K562 (cell line): Measurements from ENCODE around the gene TUBA1A.

ENCODE experiments used
- ATF7 ChIP-seq: fragments of 450-650 bp; IDR thresholded peaks from 2 replicates; pipeline ENCODE4 v1.7.1; 2014; ENCODE audit warnings: mild to moderate bottlenecking, moderate library complexity
- CEBPB ChIP-seq: fragments of 450-650 bp; IDR thresholded peaks from 2 replicates; pipeline ENCODE4 v1.6.1; 2016; ENCODE audit warnings: missing genetic modification characterization, missing compliant biosample characterization
- CHD1 ChIP-seq: fragments of 200-600 bp; sonication (generic); IDR thresholded peaks from one replicate; pipeline ENCODE4 v1.6.1; 2012; ENCODE audit warnings: mild to moderate bottlenecking, moderate library complexity, low read length, inconsistent platforms
- E2F6 ChIP-seq, 2 experiments: IDR thresholded peaks; 2 replicates each; pipeline ENCODE4 v1.6.1; 2011; ENCODE audit warnings: borderline replicate concordance in 1 of 2, control low read depth in 1 of 2, low read depth in 1 of 2, low read length in 1 of 2, mild to moderate bottlenecking in 1 of 2, mixed read lengths in 1 of 2, moderate library complexity in 1 of 2; ENCODE audit not compliant: insufficient read depth in 1 of 2, insufficient read length in 1 of 2, poor library complexity in 1 of 2, severe bottlenecking in 1 of 2; ENCODE audit errors: extremely low read depth in 1 of 2
- GATA2 ChIP-seq: sonication (generic); formaldehyde crosslinking; IDR thresholded peaks from 2 replicates; pipeline ENCODE4 v1.4.0; 2020; ENCODE audit warnings: mild to moderate bottlenecking, missing genetic modification reagents
- MAZ ChIP-seq, 2 experiments: fragments of 450-650 bp in 1 of 2; sonication (generic) in 1 of 2; formaldehyde crosslinking; IDR thresholded peaks in 1 of 2; conservative IDR thresholded peaks in 1 of 2; 2 replicates each; pipeline versions ENCODE4 v1.4.0 to v1.5.0; 2020; ENCODE audit warnings: mild to moderate bottlenecking in 1 of 2, missing genetic modification reagents in 1 of 2
- NR2C2 ChIP-seq, 2 experiments: fragments of 200-800 bp in 1 of 2; sonication (Bioruptor generic) in 1 of 2; sonication (generic) in 1 of 2; formaldehyde crosslinking in 1 of 2; IDR thresholded peaks; 2 replicates each; pipeline versions ENCODE4 v1.6.1 to v1.8.0; 2016 to 2022; ENCODE audit warnings: mild to moderate bottlenecking in 1 of 2, missing compliant biosample characterization in 1 of 2, missing genetic modification characterization in 1 of 2, missing genetic modification reagents in 1 of 2
- TF ChIP-seq, protein P1 (sequence below), 3 experiments: IDR thresholded peaks in 2 of 3; conservative IDR thresholded peaks in 1 of 3; 2 replicates each; pipeline ENCODE4 v1.5.1; 2011 to 2012; ENCODE audit warnings: low read length in 3 of 3, mild to moderate bottlenecking in 3 of 3, control low read depth in 2 of 3, improper control_type of control experiment in 1 of 3, inconsistent platforms in 1 of 3, low read depth in 1 of 3, mixed read lengths in 1 of 3, moderate library complexity in 1 of 3; ENCODE audit not compliant: insufficient read depth in 2 of 3

GRCh38 chr12:49190974-49191373, 2.1 kb upstream of the TUBA1A start:
- no peak for TF ChIP-seq GATA2 (CRISPR knock-in tag)
- no peak for TF ChIP-seq NR2C2 (CRISPR knock-in tag; IDR thresholded peaks at IDR 0.05)
- no peak for TF ChIP-seq NR2C2 (tag; IDR thresholded peaks at IDR 0.05)
- no peak for TF ChIP-seq MAZ (CRISPR knock-in tag; conservative IDR thresholded peaks at IDR 0.05 in 1 of 2, IDR thresholded peaks at IDR 0.05 in 1 of 2)
- TF ChIP-seq E2F6 (IDR thresholded peaks at IDR 0.05; ENCODE audit: borderline replicate concordance in 1 of 2, extremely low read depth in 1 of 2, insufficient read depth in 1 of 2, insufficient read length in 1 of 2, low read depth in 1 of 2, low read length in 1 of 2, poor library complexity in 1 of 2, severe bottlenecking in 1 of 2): no peak
- TF ChIP-seq CEBPB: no peak
- TF ChIP-seq, protein P1, sequence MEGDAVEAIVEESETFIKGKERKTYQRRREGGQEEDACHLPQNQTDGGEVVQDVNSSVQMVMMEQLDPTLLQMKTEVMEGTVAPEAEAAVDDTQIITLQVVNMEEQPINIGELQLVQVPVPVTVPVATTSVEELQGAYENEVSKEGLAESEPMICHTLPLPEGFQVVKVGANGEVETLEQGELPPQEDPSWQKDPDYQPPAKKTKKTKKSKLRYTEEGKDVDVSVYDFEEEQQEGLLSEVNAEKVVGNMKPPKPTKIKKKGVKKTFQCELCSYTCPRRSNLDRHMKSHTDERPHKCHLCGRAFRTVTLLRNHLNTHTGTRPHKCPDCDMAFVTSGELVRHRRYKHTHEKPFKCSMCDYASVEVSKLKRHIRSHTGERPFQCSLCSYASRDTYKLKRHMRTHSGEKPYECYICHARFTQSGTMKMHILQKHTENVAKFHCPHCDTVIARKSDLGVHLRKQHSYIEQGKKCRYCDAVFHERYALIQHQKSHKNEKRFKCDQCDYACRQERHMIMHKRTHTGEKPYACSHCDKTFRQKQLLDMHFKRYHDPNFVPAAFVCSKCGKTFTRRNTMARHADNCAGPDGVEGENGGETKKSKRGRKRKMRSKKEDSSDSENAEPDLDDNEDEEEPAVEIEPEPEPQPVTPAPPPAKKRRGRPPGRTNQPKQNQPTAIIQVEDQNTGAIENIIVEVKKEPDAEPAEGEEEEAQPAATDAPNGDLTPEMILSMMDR (IDR thresholded peaks at IDR 0.05 in 2 of 3, conservative IDR thresholded peaks at IDR 0.05 in 1 of 3; ENCODE audit: insufficient read depth in 2 of 3, low read depth in 1 of 3, low read length in 3 of 3): no peak
- no peak for TF ChIP-seq CHD1
- TF ChIP-seq ATF7: no peak
